Midbrain (tissue), 1 donor: ENCODE measurements around the gene DHRS7C.

Experiments used
- DNase-seq: peaks from one replicate; lab custom pipeline; 2025; lab: John Stamatoyannopoulos, UW

DHRS7C gene, protein sequence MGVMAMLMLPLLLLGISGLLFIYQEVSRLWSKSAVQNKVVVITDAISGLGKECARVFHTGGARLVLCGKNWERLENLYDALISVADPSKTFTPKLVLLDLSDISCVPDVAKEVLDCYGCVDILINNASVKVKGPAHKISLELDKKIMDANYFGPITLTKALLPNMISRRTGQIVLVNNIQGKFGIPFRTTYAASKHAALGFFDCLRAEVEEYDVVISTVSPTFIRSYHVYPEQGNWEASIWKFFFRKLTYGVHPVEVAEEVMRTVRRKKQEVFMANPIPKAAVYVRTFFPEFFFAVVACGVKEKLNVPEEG

DNA sequence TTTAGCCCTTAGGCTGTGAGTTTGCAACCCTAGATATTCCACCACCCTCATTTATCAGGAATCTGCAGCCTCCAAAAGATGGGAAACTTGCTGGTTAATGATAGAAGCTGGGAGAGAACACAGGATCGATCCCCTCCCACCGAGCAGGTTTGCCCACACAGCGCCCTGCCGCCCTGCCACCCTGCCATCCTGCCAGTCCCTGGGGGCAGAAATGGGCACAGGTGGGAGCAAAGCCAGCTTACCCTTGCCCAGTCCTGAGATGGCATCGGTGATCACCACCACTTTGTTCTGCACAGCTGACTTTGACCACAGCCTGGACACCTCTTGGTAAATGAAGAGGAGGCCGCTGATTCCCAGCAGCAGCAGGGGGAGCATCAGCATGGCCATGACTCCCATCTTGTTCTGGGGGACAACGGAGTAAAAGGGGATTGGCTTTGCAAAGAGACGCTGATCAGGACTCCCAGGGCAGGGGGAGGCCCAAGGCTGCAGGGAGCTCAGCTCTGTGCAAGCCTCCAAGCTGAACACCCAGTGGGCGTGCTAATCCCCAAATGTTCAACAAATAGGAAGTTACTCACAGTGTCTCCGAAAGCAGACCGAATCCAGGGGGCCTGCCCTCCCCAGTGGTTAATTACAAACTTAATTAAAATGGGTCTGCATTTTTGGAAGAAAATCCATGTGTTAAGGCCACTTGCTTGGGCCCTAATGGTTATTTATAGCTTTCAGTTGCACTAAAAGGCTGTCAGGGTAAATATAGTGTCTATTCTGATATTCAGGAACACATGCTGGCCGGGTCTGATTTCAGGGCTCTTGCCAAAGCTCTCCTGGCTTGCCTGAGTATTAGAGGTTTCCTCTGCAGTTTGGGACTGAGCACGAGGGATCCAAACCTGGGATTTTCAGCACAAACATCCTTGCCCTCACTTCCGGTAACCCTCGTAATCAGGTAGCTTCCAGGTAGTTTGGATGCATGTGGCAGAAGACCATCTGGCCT is at the start of gene DHRS7C:
Gene DHRS7C (minus strand): TSS at position 704 of the 988 bp plus-strand sequence. CDS start 308 bp downstream, at position 396.
- no peak for DNase-seq

DNA sequence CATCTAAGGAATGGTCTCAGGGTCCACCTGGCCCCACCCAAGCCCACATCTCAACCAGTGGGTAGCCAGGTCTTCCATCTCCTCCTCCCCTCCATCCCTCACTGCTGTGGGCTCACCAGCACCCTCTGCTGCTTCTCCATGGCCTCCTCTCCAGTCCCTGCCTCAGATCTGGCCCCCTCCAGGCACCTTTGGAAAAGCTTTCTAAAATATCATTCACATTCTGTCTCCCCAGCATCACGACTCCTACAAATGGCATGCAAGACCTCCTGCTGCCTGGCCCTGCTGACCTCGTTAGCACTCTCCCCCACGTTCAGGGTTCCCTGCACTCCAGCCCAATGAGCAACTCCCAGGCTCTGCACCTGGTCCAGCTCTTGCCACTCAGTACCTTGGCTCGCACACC is 48.0 kb upstream of the DHRS7C start:
- no peak for DNase-seq

DNA sequence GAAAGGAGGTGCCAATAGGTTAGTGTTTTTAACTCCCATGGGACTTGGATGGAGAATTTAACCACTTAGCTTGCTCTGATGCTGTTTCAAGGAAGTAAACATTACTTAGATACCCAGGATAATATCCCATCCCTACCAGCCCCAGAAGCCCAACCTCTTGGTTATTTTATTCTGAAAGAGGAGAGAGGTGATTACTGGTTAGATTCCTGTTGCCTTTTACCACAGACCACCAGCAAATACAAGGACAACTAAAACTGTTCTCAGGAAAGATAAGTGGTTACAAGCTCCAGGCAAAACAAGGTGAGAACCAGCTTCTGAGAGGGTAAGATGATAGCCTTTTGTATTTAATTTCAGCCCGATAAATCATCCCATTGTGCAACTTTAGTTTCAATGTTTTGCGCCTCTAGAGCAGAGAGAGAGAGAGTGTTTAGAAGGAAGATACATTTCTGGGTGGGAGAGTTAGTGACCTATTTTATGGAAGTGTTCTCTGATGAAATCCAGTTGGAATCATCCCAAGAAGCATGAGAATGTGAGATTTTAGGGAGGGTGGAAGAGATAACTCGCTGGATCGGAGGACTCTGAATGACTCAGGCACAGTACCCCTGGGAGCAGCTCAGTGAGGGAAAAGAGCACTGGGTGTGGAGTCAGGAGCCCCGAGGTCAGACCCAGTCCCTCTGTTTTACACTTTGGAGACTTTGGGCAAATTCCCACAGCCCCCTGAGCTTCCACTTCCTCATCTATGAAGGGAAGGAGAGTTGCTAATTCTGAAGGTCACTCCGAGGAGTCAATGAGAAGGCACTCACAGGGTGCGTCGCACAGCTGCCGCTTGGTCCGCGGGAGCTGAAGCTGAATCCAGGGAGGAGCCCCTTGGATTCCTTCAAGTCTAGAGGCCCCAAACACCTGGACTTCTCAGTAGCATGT is 46.4 kb upstream of the DHRS7C start:
- no peak for DNase-seq

DNA sequence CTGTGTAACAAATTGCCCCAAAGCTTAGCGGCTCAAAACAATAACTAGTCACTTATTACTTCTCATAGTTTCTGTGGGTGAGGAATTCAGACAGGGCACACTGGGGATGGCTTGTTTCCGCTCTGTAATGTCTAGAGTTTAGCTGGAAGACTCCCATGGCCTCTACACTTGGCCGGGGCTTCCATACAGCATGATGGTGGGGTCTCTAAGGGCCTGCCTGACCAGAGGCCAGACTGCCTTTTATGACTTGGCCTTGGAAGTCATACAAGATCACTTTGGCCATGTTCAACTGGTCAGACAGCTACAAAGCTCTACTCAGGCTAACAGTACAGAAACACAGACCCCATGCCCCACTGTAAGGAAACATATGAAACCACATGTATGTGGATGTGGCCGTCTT is 42.5 kb upstream of the DHRS7C start:
- no peak for DNase-seq

DNA sequence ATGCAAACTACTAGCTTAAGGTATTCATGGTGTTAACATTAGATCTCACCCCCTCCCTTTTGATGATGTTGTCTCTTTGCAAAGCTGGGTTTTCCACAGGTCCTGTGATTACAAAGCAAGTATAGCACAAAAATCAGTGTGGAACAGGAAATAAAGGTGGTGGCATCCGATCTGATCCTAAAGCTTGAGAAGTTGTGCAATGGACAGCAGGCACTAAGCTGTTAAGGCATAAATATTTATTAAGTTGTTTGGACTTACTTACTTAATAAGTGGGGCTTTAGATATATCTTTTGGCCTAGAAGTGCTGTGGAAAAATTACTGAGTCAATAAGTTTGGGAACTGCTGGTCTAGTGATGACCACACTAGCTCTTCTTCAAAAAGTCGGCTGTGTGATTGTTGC is 39.3 kb upstream of the DHRS7C start:
- no peak for DNase-seq

DNA sequence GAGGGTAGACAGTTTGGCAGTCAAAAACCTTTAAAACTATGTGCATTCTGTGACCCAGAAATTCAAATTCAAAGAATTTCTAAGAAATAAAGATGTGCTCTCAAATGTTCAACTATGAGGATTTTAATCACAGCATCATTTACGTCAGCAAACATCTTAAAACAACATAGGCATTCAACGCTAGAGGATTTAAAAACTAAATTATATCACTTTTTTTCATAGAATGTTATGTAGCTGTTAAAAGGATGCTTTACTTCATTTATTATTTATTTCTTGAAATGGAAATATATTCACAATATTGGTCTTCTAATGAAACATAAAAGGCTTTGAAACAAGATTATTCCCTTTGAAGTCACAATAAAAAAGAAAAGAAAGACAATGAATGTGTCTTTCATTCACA is 38.0 kb upstream of the DHRS7C start:
- DNase-seq: no peak

DNA sequence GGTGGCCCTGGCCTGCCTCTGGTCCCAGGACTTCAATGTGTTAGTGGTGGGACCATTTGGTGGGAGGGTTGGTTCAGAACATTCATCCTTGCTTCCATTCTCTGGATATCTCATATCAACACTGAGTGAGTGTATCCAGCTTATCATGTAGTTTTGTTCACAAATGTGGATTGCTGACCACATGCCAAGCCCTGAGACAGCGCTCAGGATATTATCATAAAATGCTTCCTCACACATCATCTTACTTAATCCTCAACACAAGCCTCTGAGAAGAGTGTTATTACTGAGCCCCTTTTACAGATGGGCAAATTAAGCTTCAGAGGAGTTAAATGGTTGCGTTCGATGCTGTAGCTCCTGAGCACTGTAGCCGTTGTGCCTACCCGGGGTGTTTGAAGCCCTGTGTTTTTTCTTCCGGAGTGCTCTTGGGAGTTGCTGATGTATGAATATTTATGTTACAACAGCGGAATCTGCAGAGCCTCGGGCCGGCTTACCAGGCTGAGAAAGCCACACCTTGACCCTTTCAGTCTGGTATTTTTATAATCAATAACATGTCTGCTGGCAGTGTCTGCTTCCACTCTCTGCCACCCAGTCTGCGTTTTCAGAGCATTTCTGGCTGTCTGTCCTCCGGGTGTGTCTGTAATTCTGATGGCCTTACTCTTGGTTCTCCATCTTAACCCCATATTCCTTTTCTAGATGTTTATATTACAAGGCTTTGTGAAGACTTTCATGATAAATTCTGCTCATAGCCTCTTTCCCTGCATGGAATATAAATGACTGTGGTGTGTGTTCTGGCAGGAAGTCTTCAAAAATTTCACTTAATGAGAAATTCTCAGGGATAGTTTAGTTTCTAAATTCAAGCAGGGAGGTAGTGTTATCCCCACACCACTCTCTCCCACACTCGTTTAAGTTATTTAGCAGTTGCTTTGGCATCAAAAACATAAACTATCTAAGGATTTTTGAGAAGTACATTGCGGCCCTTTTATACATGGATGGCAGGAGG is 37.2 kb upstream of the DHRS7C start:
- no peak for DNase-seq

DNA sequence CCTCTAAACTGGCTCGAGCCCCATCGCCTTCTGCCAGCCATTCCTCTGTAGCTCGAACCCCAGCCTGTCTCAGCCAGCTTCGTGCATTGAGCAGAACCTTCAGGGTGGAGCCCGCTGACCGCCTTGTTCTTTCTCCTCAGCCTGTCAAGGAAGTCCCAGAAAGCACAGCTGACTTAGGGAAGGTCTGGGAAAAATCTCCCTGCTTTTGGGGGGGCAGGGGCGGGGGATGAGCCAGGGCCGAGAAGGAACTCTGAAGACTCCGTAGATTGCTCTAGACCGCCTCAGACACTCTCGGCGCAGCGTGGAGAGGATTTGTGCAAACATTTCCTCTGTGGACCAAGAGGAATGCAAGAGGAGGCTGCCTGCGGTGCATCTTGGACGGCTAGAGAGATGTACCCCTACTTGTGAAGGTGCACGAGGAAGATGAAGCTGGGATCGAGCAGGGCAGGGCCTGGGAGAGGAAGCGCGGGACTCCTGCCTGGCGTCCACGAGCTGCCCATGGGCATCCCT is 34.3 kb upstream of the DHRS7C start, which contains the start of gene GLP2R:
Gene GLP2R (plus strand): TSS at position 284 of the 510 bp plus-strand sequence. CDS start 140 bp downstream, at position 424.
- DNase-seq: no peak

DNA sequence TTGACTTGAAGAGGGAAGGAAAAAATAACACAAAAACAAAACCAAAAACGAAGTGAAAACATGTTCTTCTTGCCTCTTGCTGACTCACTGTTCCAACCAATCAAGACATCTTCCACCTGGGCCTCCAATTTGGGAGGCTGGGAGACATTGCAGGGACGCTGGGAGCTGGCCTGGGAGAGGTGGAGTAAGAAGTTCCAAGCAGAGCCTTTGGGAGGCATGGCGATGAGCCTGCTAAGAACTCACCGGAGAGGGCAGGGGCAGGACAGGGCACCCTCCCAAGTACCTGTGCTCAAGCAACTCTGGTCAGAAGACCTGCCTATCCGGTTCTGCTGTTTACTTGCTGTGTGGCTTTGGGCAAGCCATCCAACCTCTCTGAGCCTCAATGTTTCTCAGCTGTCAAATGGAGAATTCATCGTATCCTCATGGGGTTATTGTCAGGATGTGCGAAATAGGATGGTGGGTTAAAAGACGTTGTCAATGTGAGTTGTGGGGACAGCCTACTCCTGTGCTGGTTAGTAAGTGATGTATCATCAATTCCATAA is 33.5 kb upstream of the DHRS7C start:
- no peak for DNase-seq

DNA sequence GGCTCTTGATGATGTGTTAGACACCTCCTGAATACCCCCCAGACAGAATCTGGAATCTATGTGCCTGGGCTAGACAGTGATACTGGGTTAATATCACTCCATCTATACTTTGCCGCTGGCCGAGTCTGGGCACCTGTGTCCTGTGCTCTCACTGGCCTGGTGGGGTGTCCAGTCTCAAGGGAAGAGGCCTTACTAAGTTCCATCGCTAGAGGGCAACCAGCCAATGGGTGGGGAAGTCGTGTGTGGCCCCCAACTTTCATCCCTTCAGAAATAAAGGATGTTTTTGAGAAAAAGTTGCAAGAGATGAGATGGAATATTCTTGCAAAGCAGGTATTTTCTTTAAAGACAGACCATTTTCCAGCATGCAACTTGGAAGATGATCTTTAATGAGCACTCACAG is 32.7 kb upstream of the DHRS7C start:
- DNase-seq: no peak

DNA sequence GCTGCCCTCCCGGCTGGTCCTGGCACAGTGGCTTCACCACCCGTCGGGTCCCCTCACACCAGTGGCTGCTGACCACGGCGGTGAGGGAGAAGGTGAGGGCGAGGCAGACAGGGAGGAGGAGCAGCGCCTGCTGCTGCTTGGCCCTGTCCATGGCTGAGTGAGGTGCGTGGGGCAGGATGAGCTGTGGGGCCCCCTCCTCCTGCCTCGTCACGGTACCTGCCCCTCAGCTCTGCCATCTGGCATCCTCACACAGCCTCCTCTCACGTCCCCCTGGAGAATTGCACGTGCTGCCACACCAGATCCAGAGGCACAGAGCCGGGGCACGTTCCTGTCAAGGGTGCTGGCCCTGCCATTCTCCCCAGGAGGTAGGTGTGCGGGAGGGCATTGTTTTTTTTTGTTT is 30.5 kb upstream of the DHRS7C start, which contains the start of gene GSG1L2:
Gene GSG1L2 (minus strand): TSS at position 159 of the 400 bp plus-strand sequence. CDS start 8 bp downstream, at position 151.
- DNase-seq: no peak

DNA sequence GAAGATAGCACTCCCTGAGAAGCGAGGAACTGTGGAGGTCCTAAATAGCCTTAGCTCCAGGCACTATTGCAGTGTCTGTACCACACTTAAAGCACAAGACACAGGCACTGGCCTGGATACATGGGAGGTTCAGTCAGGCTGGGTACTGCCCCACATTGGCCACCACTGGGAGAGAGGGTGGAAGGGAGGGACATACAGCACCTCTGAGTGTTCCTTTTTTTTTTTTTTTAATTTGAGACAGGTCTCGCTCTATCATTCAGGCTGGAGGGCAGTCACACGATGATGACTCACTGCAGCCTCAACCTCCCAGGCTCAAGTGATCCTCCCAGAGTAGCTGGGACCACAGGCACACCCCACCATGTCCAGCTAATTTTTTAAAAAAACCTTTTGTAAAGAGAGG is 29.1 kb upstream of the DHRS7C start:
- no peak for DNase-seq

DNA sequence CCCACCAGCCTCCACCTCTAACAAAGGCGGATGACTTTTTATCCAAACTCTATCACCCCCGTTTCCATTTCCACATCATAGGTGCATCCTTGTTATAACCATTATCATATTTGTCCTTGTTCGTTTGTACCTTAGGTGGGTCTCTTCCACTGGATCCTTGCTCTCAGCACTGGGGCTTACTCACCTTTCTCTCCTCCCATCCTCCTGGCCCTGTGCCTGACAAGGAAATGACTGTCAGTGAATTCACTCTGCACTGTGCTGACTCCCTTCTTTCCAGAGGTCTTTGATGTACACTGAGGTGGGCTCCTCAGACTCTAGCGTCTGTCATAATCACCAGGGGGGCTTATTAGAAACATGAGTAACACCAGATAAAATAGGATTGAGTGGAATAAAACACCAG is 27.4 kb upstream of the DHRS7C start:
- DNase-seq: no peak

DNA sequence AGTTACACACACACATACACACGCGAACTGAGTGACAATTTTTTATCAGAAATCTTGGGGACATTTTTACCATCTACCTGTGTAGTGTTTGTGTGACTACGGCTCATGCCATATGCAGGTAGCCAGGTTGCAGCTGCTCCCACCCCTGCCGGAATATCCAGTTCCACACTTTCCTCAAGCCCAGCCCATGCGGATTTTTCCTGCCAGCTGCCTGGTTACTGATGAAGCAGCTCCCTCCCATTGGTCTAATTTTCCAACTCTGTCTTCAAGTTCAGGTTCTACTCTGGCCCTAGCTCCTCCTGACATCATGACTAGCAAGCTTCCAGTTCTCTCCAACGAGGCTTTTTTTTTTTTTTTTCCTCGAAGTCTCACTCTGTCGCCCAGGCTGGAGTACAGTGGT is 25.7 kb upstream of the DHRS7C start:
- no peak for DNase-seq

DNA sequence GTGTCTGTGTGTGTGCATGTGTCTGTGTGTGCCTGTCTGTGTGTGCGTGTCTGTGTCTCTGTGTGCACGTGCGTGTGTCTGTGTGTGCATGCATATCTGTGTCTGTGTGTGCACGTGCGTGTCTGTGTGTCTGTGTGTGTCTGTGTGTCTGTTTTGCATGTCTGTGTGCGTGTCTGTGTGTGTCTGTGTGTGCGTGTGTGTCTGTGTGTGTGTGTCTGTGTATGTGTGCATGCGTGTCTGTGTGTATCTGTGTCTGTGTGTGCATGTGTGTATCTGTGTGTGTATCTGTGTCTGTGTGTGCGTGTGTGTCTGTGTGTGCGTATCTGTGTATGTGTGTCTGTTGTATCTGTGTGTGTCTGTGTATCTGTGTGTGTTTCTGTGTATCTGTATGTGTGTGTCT is 25.1 kb upstream of the DHRS7C start:
- DNase-seq: no peak

DNA sequence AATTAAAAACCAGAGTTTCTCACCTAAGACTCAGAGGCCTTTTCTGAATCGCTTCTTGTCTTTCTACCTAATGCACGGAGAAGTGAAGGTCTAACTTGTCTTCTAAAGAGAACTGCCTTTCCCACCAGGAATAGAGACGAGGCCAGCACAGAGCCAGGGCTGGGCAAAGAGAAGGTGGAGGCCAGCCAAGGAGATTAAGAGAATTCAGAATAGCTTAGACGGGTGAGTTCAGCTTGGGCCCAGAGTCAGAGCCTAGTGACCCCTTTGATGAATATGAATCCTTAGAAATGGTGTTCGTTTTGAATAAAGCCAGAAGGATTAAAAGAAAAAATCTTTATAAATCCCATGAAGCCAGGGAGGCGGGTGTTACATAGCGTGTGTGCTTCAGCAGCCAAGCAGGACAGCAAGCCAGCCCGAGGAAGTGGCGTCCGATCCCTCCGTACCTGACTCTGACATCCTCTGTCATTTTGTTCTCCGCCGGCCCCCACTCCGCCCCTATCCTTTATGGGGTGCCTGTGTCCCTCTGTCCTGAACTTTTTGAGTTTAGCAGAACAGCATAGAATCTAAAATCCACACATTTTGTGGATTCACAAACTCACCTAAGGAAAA is 23.0 kb upstream of the DHRS7C start:
- no peak for DNase-seq

DNA sequence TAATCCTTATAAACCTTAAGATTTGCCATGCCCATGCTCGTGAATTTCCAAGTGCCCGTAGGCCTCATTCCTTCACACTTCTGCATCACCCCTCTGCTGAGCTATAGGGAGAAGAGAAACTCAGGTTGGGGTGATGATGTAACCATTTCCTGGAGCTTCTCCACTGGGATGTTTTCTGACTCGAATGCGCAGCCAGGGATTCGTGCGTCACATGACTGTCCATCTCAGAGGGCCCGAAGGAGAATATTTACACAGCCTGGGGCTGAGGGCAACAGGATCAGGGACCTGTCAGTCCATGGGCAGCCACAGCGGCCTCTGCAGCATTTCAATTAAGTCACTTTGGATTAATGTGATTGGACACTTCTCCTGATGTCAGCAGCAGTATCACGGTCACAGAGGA is 21.8 kb upstream of the DHRS7C start:
- no peak for DNase-seq

DNA sequence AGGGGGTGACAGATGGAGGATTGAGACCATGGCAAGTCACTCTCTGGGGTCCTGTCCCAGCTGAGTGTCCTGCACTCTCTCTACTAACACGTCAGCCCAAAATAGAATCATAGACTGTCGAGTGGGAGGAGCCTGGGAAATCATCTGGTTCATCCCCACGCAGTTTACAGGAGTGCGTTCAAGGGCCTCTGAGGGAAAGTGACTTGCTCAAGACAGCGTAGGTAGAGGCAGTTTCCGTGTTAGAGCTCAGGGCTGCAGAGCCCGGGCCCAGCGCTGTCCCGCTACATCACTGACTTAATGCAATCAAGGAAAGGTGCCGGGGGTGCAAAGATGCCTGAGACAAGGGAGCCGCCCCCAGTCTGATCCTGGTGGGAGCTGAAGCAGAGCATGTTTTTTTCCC is 20.1 kb upstream of the DHRS7C start:
- DNase-seq: no peak

DNA sequence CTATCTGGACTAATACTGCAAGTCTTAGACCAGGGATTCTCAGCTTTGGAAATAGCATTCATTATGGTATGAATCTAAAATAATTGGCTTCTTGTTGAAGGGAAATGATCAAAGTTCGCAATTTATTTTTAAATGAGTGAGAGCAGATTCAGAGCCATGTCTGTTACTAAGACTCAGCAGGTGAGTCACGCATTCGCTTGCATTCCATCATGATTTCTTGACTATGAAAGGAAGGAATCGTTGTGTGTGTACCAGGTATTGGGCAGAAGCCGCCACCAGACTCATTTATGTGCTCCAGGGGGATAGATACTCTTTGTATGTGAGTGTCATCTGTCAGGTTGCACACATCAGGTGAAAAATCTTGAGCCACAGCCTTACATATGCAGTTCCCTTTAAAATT is 19.7 kb upstream of the DHRS7C start:
- DNase-seq: no peak
